SU-DHL-6 (cell line): ENCODE measurements around the gene DACH1.

Source experiments
- H2AFZ ChIP-seq: fragments of 200-600 bp; sonication (generic); 2 replicates; pipeline ENCODE4 v1.6.1; 2014; ENCODE audit warnings: low read depth, mild to moderate bottlenecking, moderate library complexity, mixed read lengths, antibody characterized with exemption, low read length; ENCODE audit not compliant: severe bottlenecking
- H3F3A ChIP-seq: fragments of 200-600 bp; shearing (Covaris generic); 2 replicates; pipeline ENCODE4 v1.6.0; 2016; ENCODE audit warnings: antibody characterized with exemption, mild to moderate bottlenecking; ENCODE audit not compliant: insufficient read depth
- H3K27ac ChIP-seq: fragments of 200-600 bp; sonication (generic); 2 replicates; pipeline ENCODE4 v1.5.1; 2016; ENCODE audit warnings: low read depth, mild to moderate bottlenecking, low read length, moderate library complexity, mixed read lengths
- H3K27me3 ChIP-seq: fragments of 200-600 bp; sonication (generic), shearing (Covaris generic); 2 replicates; pipeline ENCODE4 v1.6.0; 2014; ENCODE audit warnings: mild to moderate bottlenecking, low read length
- H3K36me3 ChIP-seq: fragments of 200-600 bp; sonication (generic); 2 replicates; pipeline ENCODE4 v1.6.1; 2014; ENCODE audit warnings: mild to moderate bottlenecking, low read length, mixed read lengths
- H3K4me2 ChIP-seq: fragments of 300-600, 200-600 bp; shearing (Covaris generic), sonication (generic); 2 replicates; pipeline ENCODE4 v1.6.0; 2014; ENCODE audit warnings: low read length, low read depth, mild to moderate bottlenecking; ENCODE audit not compliant: poor library complexity, severe bottlenecking
- H3K4me3 ChIP-seq: fragments of 200-600 bp; sonication (generic); 2 replicates; pipeline ENCODE4 v1.5.1; 2014; ENCODE audit warnings: antibody characterized with exemption, low read length, mild to moderate bottlenecking, mixed read lengths; ENCODE audit not compliant: insufficient read depth, poor library complexity, severe bottlenecking
- H3K79me2 ChIP-seq: fragments of 200-600 bp; sonication (generic); 2 replicates; pipeline ENCODE4 v1.6.1; 2014; ENCODE audit warnings: mild to moderate bottlenecking, low read length, moderate library complexity; ENCODE audit not compliant: insufficient read depth
- H3K9ac ChIP-seq: fragments of 200-600 bp; sonication (generic); 2 replicates; pipeline ENCODE4 v1.7.0; 2014; ENCODE audit warnings: mild to moderate bottlenecking, low read length
- H3K9me2 ChIP-seq: fragments of 200-600 bp; sonication (generic); replicated peaks from 2 replicates; pipeline ENCODE4 v1.6.1; 2014; ENCODE audit warnings: low read length; ENCODE audit not compliant: insufficient read depth
- H3K9me3 ChIP-seq: fragments of 200-600 bp; sonication (generic); 2 replicates; pipeline ENCODE4 v1.6.1; 2014; ENCODE audit warnings: low read length, mixed read lengths; ENCODE audit not compliant: insufficient read depth
- H4K20me1 ChIP-seq: fragments of 200-600 bp; sonication (generic); 2 replicates; pipeline ENCODE4 v1.6.1; 2014; ENCODE audit warnings: low read depth, mild to moderate bottlenecking, antibody characterized with exemption, low read length, moderate library complexity, mixed read lengths
- EZH2phosphoT487 ChIP-seq: fragments of 200-600 bp; sonication (generic), shearing (Covaris generic); conservative IDR thresholded peaks from 2 replicates; pipeline ENCODE4 v1.6.1; 2018; ENCODE audit warnings: mild to moderate bottlenecking, antibody characterized with exemption, low read length, moderate library complexity, mixed read lengths
- TF ChIP-seq, protein P1 (sequence below): fragments of 200-600 bp; sonication (generic); IDR thresholded peaks from one replicate; pipeline ENCODE4 v1.5.1; 2017; ENCODE audit warnings: antibody characterized with exemption, mild to moderate bottlenecking, low read length, moderate library complexity; ENCODE audit not compliant: insufficient read depth, poor library complexity, severe bottlenecking

Gene DACH1

GRCh38 chr13:71464686-71465085, 402.3 kb downstream of the DACH1 start:
- TF ChIP-seq, protein P1, sequence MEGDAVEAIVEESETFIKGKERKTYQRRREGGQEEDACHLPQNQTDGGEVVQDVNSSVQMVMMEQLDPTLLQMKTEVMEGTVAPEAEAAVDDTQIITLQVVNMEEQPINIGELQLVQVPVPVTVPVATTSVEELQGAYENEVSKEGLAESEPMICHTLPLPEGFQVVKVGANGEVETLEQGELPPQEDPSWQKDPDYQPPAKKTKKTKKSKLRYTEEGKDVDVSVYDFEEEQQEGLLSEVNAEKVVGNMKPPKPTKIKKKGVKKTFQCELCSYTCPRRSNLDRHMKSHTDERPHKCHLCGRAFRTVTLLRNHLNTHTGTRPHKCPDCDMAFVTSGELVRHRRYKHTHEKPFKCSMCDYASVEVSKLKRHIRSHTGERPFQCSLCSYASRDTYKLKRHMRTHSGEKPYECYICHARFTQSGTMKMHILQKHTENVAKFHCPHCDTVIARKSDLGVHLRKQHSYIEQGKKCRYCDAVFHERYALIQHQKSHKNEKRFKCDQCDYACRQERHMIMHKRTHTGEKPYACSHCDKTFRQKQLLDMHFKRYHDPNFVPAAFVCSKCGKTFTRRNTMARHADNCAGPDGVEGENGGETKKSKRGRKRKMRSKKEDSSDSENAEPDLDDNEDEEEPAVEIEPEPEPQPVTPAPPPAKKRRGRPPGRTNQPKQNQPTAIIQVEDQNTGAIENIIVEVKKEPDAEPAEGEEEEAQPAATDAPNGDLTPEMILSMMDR, result no peak
- TF ChIP-seq EZH2phosphoT487, result no peak
- Histone ChIP-seq H3K9ac (no peak overlapping the region), H2AFZ (no peak overlapping the region)

GRCh38 chr13:71461892-71462291, 405.1 kb downstream of the DACH1 start:
- H2AFZ ChIP-seq, result no peak overlapping the region
- no peaks in the 10 kb centered on the region for H3K9me2 ChIP-seq

More at GRCh38 chr13:71464686-71465085, 402.3 kb downstream of the DACH1 start:
- H3F3A ChIP-seq, result no peaks in the 10 kb centered on the region
- no peaks in the 10 kb centered on the region for H3K27me3 ChIP-seq
- H3K9me3 ChIP-seq, result no peaks in the 10 kb centered on the region
- H3K79me2 ChIP-seq, result no peaks in the 10 kb centered on the region
- H3K36me3 ChIP-seq, result no peaks in the 10 kb centered on the region
- no peak overlapping the region for H3K27ac ChIP-seq
- no peaks in the 10 kb centered on the region for H3K9me2 ChIP-seq
- H3K4me2 ChIP-seq, result no peak overlapping the region
- H4K20me1 ChIP-seq, result no peaks in the 10 kb centered on the region
- no peak overlapping the region for H3K4me3 ChIP-seq

DNA sequence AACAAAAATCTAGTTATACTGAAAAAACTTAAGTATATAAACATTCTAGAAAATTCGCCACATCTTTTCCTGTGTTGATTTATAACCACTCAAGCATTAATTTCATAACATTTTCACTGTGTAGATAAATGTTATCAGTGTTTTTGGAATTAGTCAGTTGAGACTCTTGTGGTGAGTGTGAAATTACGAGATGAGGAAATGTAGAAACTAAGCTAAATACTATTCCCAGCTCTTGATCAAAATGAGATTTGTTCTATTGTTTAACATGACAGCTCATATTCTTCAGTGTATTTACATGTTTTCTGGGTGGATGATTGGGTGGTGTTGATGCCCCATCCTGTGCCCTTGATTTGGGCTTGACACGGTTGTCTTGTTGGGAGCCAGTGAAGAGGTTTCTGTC, 406.8 kb downstream of the DACH1 start:
- no peak for TF ChIP-seq EZH2phosphoT487
- TF ChIP-seq, protein P1, result no peak
- Histone ChIP-seq H3K27me3 (no peaks in the 10 kb centered on the region), H3K36me3 (no peaks in the 10 kb centered on the region), H3K9me3 (no peaks in the 10 kb centered on the region), H3F3A (no peaks in the 10 kb centered on the region), H3K79me2 (no peaks in the 10 kb centered on the region), H3K9me2 (no peaks in the 10 kb centered on the region), H3K4me2 (no peak overlapping the region), H4K20me1 (no peaks in the 10 kb centered on the region), H3K4me3 (no peak overlapping the region), H3K27ac (no peak overlapping the region), H2AFZ (peak overlapping the region; percentile 49), H3K9ac (no peak overlapping the region)

More at GRCh38 chr13:71461892-71462291, 405.1 kb downstream of the DACH1 start:
- Histone ChIP-seq H3K27me3 (no peaks in the 10 kb centered on the region), H3K79me2 (no peaks in the 10 kb centered on the region), H3K4me2 (no peak overlapping the region), H3K9me3 (no peaks in the 10 kb centered on the region), H3K4me3 (no peak overlapping the region), H3K27ac (no peak overlapping the region), H3K36me3 (no peaks in the 10 kb centered on the region), H3F3A (no peaks in the 10 kb centered on the region), H3K9ac (no peak overlapping the region), H4K20me1 (no peaks in the 10 kb centered on the region)
- TF ChIP-seq, protein P1, result no peak
- no peak for TF ChIP-seq EZH2phosphoT487

DNA sequence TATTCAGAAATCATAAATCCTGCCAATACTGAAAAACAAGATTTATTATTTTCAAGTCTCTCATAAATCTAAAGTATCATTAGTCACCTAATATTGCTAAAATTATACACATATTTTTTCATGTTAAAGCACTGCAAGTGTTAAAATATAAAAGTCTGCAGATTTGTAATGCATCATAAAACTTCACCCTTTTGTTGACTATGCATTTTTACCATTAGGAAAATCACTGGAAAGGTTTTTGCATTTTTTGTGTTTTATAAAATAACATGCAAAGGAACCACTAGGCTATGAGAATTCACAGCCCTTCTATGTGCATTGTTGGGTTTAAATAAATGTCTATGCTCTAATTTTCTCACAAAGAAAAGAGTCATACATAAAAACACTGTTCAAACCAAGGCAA, 407.3 kb downstream of the DACH1 start:
- no peaks in the 10 kb centered on the region for H3K36me3 ChIP-seq
- H2AFZ ChIP-seq, result no peak overlapping the region
- H3K27ac ChIP-seq, result no peak overlapping the region
- H3K9ac ChIP-seq, result no peak overlapping the region
- no peak overlapping the region for H3K4me3 ChIP-seq
- no peaks in the 10 kb centered on the region for H3K27me3 ChIP-seq
- no peaks in the 10 kb centered on the region for H3K9me3 ChIP-seq
- no peaks in the 10 kb centered on the region for H3K9me2 ChIP-seq
- TF ChIP-seq EZH2phosphoT487, result no peak
- TF ChIP-seq, protein P1, result no peak
- no peak overlapping the region for H3K4me2 ChIP-seq
- no peaks in the 10 kb centered on the region for H4K20me1 ChIP-seq
- H3K79me2 ChIP-seq, result no peaks in the 10 kb centered on the region
- H3F3A ChIP-seq, result no peaks in the 10 kb centered on the region
